Central memory CD4-positive, alpha-beta T cell (primary cell): ENCODE data around the gene DISP3.
A peak's percentile ranks its signal among the peaks of the same experiment; 100 is the strongest.

Experiments used
- DNase-seq: peaks from one replicate; pipeline ENCODE4 v3.0.0; 2022

Gene DISP3

GRCh38 chr1:11487196-11487751 is 8.3 kb downstream of the DISP3 start:
- DNase-seq = no peak

GRCh38 chr1:11488201-11488770 is 9.3 kb downstream of the DISP3 start:
- DNase-seq = no peak

- no peak for DNase-seq
Measured at GRCh38 chr1:11488966-11489625, 10.1 kb downstream of the DISP3 start.

GRCh38 chr1:11492235-11492634 is 13.3 kb downstream of the DISP3 start:
- DNase-seq = no peak

- no peak for DNase-seq
Measured at GRCh38 chr1:11493972-11494655, 15.2 kb downstream of the DISP3 start.

GRCh38 chr1:11494771-11495170 is 15.8 kb downstream of the DISP3 start:
- no peak for DNase-seq

- DNase-seq = no peak
Measured at GRCh38 chr1:11495579-11495978, 16.6 kb downstream of the DISP3 start.

- no peak for DNase-seq
Measured at GRCh38 chr1:11496551-11497080, 17.7 kb downstream of the DISP3 start.

- DNase-seq = no peak
Measured at GRCh38 chr1:11498956-11499594, 20.1 kb downstream of the DISP3 start.

- DNase-seq = no peak
Measured at GRCh38 chr1:11499601-11500331, 20.8 kb downstream of the DISP3 start.

- DNase-seq = no peak
Measured at GRCh38 chr1:11500881-11501280, 21.9 kb downstream of the DISP3 start.

GRCh38 chr1:11501491-11501897 is 22.5 kb downstream of the DISP3 start:
- peak; percentile 40 for DNase-seq

- DNase-seq = no peak
Measured at GRCh38 chr1:11501906-11502485, 23.0 kb downstream of the DISP3 start.

GRCh38 chr1:11502516-11502915 is 23.6 kb downstream of the DISP3 start:
- DNase-seq = no peak

- no peak for DNase-seq
Measured at GRCh38 chr1:11504599-11504998, 25.6 kb downstream of the DISP3 start.

- DNase-seq = no peak
Measured at GRCh38 chr1:11505591-11506538, 26.9 kb downstream of the DISP3 start.

GRCh38 chr1:11507309-11507708 is 28.4 kb downstream of the DISP3 start:
- no peak for DNase-seq

- no peak for DNase-seq
Measured at GRCh38 chr1:11513681-11514080, 34.7 kb downstream of the DISP3 start.

- DNase-seq = no peak
Measured at GRCh38 chr1:11514366-11514765, 35.4 kb downstream of the DISP3 start.

GRCh38 chr1:11515368-11516300 is 36.7 kb downstream of the DISP3 start:
- no peak for DNase-seq
